ENCODE measurements around the gene TIPARP.

DNA sequence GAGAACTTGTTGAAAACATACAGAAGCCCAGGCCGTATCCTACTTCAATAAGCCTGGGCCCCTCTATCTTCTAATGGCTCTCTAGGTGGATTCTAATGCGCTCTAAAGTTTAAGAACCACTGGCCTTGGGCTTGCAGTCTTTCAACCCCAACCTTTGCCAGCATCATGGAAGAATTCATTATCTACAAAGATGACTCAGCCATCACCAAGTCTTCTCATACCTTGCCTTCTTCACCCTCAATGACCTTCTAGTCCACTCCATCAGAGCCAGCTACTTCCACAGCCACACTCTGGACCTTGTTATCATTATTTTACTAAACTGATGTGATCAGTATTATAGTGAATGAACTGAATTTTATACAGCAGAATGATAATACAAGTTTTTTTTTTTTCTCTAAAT lies 16.9 kb upstream of the TIPARP start:
- TF ChIP-seq, protein P1, sequence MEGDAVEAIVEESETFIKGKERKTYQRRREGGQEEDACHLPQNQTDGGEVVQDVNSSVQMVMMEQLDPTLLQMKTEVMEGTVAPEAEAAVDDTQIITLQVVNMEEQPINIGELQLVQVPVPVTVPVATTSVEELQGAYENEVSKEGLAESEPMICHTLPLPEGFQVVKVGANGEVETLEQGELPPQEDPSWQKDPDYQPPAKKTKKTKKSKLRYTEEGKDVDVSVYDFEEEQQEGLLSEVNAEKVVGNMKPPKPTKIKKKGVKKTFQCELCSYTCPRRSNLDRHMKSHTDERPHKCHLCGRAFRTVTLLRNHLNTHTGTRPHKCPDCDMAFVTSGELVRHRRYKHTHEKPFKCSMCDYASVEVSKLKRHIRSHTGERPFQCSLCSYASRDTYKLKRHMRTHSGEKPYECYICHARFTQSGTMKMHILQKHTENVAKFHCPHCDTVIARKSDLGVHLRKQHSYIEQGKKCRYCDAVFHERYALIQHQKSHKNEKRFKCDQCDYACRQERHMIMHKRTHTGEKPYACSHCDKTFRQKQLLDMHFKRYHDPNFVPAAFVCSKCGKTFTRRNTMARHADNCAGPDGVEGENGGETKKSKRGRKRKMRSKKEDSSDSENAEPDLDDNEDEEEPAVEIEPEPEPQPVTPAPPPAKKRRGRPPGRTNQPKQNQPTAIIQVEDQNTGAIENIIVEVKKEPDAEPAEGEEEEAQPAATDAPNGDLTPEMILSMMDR (IDR thresholded peaks at IDR 0.05), result no peak
- TF ChIP-seq ZFX (IDR thresholded peaks at IDR 0.05; ENCODE audit: borderline replicate concordance), result no peak
